H1 (cell line): ENCODE data around the gene CTIF. TPM values are rescaled to one million over a fixed set of nuclear protein-coding genes. Genes with fewer than 3 reads are reported as not detected.

Experiments used
- ASH2L ChIP-seq: fragments of 200-600, 300-600 bp; sonication (generic); IDR thresholded peaks from one replicate; pipeline ENCODE4 v1.7.1; 2017; ENCODE audit warnings: low read length
- ATF2 ChIP-seq: IDR thresholded peaks from 2 replicates; pipeline ENCODE4 v1.6.1; 2012; ENCODE audit warnings: low read length, inconsistent platforms
- KDM5A ChIP-seq: fragments of 200-600 bp; IDR thresholded peaks from 2 replicates; pipeline ENCODE4 v1.7.1; 2012; ENCODE audit warnings: mild to moderate bottlenecking, low read length, inconsistent platforms, mixed read lengths
- POU5F1 ChIP-seq: IDR thresholded peaks from 2 replicates; pipeline ENCODE4 v1.6.1; 2011; ENCODE audit warnings: low read depth, mild to moderate bottlenecking, low read length, moderate library complexity
- SP1 ChIP-seq: IDR thresholded peaks from 2 replicates; pipeline ENCODE4 v1.6.1; 2011; ENCODE audit warnings: low read depth, low read length
- polyA plus RNA-seq, 7 experiments: library from polyadenylated mRNA; depleted of rRNA in 3 of 7; stranded (reverse) in 5 of 7; unstranded in 2 of 7; fragments of >200 nt in 5 of 7; fragments of 200-250 nt in 2 of 7; gene quantifications; 1 replicate in 5 of 7; 2 replicates in 1 of 7; 4 replicates in 1 of 7; pipeline versions ENCODE4 v1.2.1 to v1.2.3, GENCODE V29; 2011 to 2013; ENCODE audit warnings: missing spikeins in 2 of 7, mixed read lengths in 2 of 7
- total RNA-seq: library from RNA; stranded (reverse); fragmentation: NEBNext Ultra II Directional; extraction: Animal tissue kit (Norgen Biotek cat#: 25700); gene quantifications from 2 replicates; pipeline ENCODE4 v1.2.1, GENCODE V29; 2021

The CTIF gene
- total and polyA plus RNA-seq, 2 of the 8 experiments (the other 6 are each of a cell fraction or from before 2014, with no cell fraction given), result 9.0 to 17.8 TPM

- TF ChIP-seq SP1, result no peak
- no peak for TF ChIP-seq ASH2L
- no peak for TF ChIP-seq KDM5A
- no peak for TF ChIP-seq ATF2
- no peak for TF ChIP-seq POU5F1
Observed at GRCh38 chr18:48904091-48904490, 365.3 kb downstream of the CTIF start (continued).
